Esophagus (tissue), 2 donors: Measurements from ENCODE around the gene RARA. TPM values are rescaled to one million over a fixed set of nuclear protein-coding genes. Genes with fewer than 3 reads are reported as not detected.
A peak's percentile ranks its signal among the peaks of the same experiment; 100 is the strongest.

ENCODE experiments used
- H3K27ac ChIP-seq, 2 donors: one replicate each; pipeline ENCODE4 v1.5.1; 2013; ENCODE audit warnings: low read depth in 2 of 2, mild to moderate bottlenecking in 2 of 2, inconsistent platforms in 1 of 2, low read length in 1 of 2, moderate library complexity in 1 of 2
- H3K27me3 ChIP-seq, 2 donors: one replicate each; pipeline ENCODE4 v1.6.1; 2013; ENCODE audit warnings: low read length in 2 of 2, control low read depth in 1 of 2, mild to moderate bottlenecking in 1 of 2; ENCODE audit not compliant: insufficient read depth in 2 of 2, control insufficient read depth in 1 of 2
- H3K36me3 ChIP-seq, 2 donors: one replicate each; pipeline ENCODE4 v1.6.1; 2013; ENCODE audit warnings: low read length in 1 of 2; ENCODE audit not compliant: control insufficient read depth in 2 of 2, insufficient read depth in 2 of 2
- H3K4me1 ChIP-seq, 2 donors: one replicate each; pipeline ENCODE4 v1.6.1; 2013; ENCODE audit warnings: low read length in 1 of 2; ENCODE audit not compliant: control insufficient read depth in 2 of 2, insufficient read depth in 2 of 2
- H3K4me3 ChIP-seq, 2 donors: one replicate each; pipeline ENCODE4 v1.5.1; 2013; ENCODE audit warnings: low read length in 2 of 2, mild to moderate bottlenecking in 2 of 2, low read depth in 1 of 2, moderate library complexity in 1 of 2
- H3K9me3 ChIP-seq, 2 donors: one replicate each; pipeline ENCODE4 v1.6.1; 2013; ENCODE audit warnings: mild to moderate bottlenecking in 2 of 2, low read depth in 1 of 2, low read length in 1 of 2, moderate library complexity in 1 of 2; ENCODE audit not compliant: control insufficient read depth in 2 of 2, insufficient read depth in 1 of 2
- WGBS, 2 donors: extraction: QIAGEN DNeasy Blood & Tissue Kit; methylation state at CpG; one replicate each; pipeline ENCODE4 v1.1.7; 2013; 5-methylcytosine and 5-hydroxymethylcytosine counted together
- polyA plus RNA-seq, 2 donors: library from polyadenylated mRNA; stranded (reverse); fragments of 200-250 nt; gene quantifications; one replicate each; pipeline ENCODE4 v1.2.3, GENCODE V29; 2013
- donor health status: healthy with polysubstance abuse.
- donor health status: Bipolar disorder and iron deficiency.

The RARA gene
- polyA plus RNA-seq, 2 donors, result 5.2 to 6.6 TPM

DNA sequence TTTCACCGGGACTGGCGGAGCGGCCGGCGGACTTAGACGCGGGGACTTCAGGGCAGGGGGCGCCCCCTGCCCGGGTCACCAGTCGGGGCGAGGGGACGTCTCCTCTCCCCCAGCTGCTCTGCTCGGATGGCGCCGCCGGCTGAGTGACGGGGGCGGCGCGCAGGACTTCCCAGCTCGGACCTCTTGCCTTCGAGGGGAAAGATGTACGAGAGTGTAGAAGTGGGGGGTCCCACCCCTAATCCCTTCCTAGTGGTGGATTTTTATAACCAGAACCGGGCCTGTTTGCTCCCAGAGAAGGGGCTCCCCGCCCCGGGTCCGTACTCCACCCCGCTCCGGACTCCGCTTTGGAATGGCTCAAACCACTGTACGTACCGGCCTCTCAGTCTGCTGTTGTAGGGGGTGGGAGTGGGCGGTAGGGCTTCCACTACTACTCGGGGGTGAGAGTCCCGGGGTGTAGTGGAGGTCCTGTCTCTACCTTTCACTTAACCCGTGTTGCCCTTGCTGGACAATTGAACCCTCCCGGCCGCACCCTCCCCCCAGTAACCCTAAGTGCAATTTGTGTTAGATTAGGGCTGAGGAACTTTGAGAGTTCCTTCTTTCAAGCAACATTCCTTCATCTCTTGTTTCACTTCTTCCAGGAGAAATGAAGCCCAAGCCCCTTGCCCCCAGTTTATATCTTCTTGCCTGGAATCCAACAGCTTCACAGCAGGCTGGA is 33.7 kb downstream of the RARA start:
- Histone ChIP-seq H3K4me1 (peaks cover 0 to 28% of the 10 kb centered on the region in 2 donors), H3K27me3 (no peaks in the 10 kb centered on the region), H3K27ac (peak overlapping the region; percentile 93 to 98), H3K9me3 (no peaks in the 10 kb centered on the region), H3K4me3 (peak overlapping the region; percentile 63 to 69), H3K36me3 (peaks cover 1 to 2% of the 10 kb centered on the region in 2 donors)
- WGBS, 2 donors, result 11 to 18% methylated on average over 38 of the region's 38 CpGs

DNA sequence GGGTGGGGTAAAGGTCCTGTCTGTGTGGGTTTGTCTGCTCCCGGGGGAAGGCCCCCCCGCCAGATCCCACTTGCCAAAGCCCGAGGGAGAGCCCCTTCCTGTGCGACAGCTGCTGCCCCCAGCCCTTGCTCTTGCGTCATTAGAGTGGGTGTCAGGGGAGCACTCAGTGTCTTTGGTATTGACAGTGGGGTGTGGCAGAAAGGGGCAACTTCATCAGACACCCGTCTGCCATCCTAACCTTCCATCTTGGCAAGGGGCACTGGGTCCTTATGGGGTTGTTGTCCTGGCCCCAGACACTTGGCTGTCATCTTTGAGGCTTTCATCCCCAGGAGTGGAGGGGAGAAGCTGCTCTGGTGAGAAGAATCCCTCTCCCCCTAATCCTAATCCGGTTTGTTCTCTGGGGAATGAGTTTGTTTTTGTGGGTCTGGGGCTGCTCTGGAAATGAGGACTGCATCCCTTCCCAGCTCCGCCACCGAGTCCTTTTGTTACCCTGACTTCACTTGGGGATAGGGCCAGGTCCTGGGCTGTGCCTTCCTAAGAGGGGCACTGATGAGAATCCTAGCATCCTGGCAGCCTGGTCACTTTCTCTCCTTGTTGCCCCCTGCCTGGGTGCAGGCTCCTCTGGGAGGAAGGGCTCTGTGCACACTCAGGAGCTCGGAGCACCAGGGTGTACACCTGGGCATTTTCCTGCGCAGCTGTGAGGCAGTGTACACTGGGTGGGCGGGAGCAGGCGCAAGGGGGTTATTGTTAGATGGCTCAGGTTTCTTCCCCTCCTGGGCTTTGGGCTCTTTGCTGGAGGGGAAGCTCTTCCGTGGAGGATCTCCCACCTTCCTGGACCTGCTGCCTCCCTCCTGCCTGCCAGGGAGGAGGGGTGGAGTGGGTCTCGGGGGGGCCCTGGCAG is 34.5 kb downstream of the RARA start:
- H3K27me3 ChIP-seq, result no peaks in the 10 kb centered on the region
- H3K4me1 ChIP-seq, result peaks cover 0 to 33% of the 10 kb centered on the region in 2 donors
- peak overlapping the region; percentile 93 to 98 for H3K27ac ChIP-seq
- no peaks in the 10 kb centered on the region for H3K9me3 ChIP-seq
- peaks cover 0 to 3% of the 10 kb centered on the region in 2 donors for H3K36me3 ChIP-seq
- H3K4me3 ChIP-seq, result peak overlapping the region; percentile 63 to 69
- WGBS, 2 donors, result 33 to 34% methylated on average over 15 of the region's 15 CpGs

- Histone ChIP-seq H3K36me3 (peaks cover 0 to 3% of the 10 kb centered on the region in 2 donors), H3K27me3 (no peaks in the 10 kb centered on the region), H3K27ac (peak overlapping the region; percentile 93 to 98), H3K4me3 (peak overlapping the region; percentile 19 to 63), H3K9me3 (no peaks in the 10 kb centered on the region), H3K4me1 (peaks cover 7 to 44% of the 10 kb centered on the region in 2 donors)
- 37 to 42% methylated on average over 7 of the region's 7 CpGs for WGBS, 2 donors
Observed at GRCh38 chr17:40344421-40345160, 35.6 kb downstream of the RARA start.

GRCh38 chr17:40345161-40345993 is 36.4 kb downstream of the RARA start:
- Histone ChIP-seq H3K4me3 (peak overlapping the region; percentile 19 to 44), H3K27ac (peak overlapping the region; percentile 93 to 98), H3K9me3 (no peaks in the 10 kb centered on the region), H3K27me3 (no peaks in the 10 kb centered on the region), H3K4me1 (peaks cover 7 to 50% of the 10 kb centered on the region in 2 donors), H3K36me3 (peaks cover 0 to 3% of the 10 kb centered on the region in 2 donors)
- 2 to 5% methylated on average over 43 to 45 of the region's 45 CpGs for WGBS, 2 donors

DNA sequence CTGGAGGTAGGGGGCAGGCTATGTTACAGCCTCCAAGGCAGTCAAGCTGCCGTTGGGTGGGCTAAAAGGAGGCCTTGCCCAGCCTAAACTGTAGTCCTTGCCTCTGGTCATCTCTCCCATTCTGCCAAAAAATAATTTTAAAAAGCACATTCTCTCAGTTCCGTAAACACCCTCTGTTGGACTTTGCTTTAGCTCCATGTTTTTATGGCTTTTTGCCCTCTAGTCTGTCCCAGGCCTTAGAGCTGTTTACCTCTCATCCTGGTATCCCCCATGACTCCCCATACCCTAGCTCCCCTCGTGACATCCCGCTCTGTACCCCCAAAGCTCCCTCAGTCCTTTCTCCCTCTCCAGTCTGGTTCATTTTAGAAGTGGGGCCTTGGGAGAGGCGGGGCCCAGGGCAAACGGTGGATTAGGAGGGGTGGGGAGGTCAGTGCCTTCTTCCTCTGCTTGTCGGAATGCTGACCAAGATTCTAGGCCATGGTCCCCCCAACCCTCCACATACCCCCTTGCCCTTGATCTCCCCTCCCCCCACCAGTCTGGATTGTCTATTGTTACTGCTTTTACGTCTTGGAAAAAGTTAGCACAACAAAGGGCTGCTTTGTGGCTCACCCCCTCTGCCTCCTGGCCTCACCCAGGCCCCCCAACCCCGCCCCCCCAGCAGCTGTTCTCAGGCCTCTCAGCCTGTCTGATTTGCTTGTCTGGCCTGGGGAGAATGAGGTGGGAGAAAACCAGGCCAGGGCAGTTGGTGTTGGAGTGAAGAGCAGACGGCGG is 37.2 kb downstream of the RARA start:
- peak overlapping the region; percentile 93 to 98 for H3K27ac ChIP-seq
- peak overlapping the region; percentile 19 to 44 for H3K4me3 ChIP-seq
- peaks cover 0 to 3% of the 10 kb centered on the region in 2 donors for H3K36me3 ChIP-seq
- peaks cover 7 to 48% of the 10 kb centered on the region in 2 donors for H3K4me1 ChIP-seq
- WGBS, 2 donors, result 37 to 48% methylated on average over 11 of the region's 11 CpGs
- H3K27me3 ChIP-seq, result no peaks in the 10 kb centered on the region
- H3K9me3 ChIP-seq, result no peaks in the 10 kb centered on the region

- Histone ChIP-seq H3K27me3 (no peaks in the 10 kb centered on the region), H3K4me1 (peaks cover 7 to 48% of the 10 kb centered on the region in 2 donors), H3K9me3 (no peaks in the 10 kb centered on the region), H3K4me3 (no peak overlapping the region), H3K27ac (peak overlapping the region; percentile 80 to 93), H3K36me3 (peaks cover 0 to 6% of the 10 kb centered on the region in 2 donors)
- WGBS, 2 donors, result 37 to 45% methylated on average over 1 of the region's 1 CpG
Observed at GRCh38 chr17:40346765-40347158, 37.8 kb downstream of the RARA start.

DNA sequence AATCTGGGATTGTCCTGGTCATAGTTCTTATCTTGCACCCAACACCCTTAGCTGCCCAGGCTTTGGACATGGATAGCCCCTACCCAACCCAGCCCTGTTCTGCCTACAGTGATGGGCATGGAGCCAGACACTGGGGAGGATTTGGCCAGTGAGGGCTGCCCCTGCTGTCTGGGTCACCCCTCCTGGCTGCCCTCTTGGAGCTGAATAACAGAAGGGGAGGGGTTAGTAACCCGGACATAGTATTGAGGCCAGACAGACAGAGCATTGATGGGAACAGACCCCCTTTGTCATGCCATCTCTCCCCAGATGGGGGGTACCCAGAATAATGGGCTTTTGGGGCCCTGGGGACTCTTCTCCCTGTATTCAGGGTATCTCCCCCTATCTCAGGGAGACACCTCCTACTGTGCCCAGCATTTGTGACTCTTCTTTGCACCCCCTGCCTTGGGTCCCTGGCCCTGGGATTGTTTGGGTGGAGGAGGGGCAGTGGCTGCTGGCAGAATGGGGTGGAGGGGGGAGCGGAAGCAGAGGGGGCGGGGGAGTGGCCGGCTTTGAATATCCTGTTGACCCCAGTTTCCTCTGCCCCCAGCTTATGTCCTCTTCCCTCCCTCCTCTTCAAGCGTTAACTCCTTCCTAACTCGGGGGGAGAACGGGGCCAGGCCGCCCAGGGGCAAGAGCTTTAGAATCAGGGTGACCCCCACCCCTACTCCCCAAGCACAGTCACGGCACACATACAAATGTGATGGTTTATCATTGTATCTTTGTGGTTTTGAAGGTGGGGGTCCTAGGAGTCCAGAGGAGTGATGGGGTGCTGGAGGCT is 38.5 kb downstream of the RARA start:
- H3K27ac ChIP-seq, result peak overlapping the region in 1 of 2 donors; percentile 39
- 43 to 49% methylated on average over 5 to 9 of the region's 9 CpGs for WGBS, 2 donors
- no peaks in the 10 kb centered on the region for H3K9me3 ChIP-seq
- no peak overlapping the region for H3K4me3 ChIP-seq
- peaks cover 10 to 48% of the 10 kb centered on the region in 2 donors for H3K4me1 ChIP-seq
- H3K36me3 ChIP-seq, result peaks cover 6 to 12% of the 10 kb centered on the region in 2 donors
- no peaks in the 10 kb centered on the region for H3K27me3 ChIP-seq

- no peak overlapping the region for H3K4me3 ChIP-seq
Observed at GRCh38 chr17:40348136-40348504, 39.1 kb downstream of the RARA start.

More at GRCh38 chr17:40348136-40348504, 39.1 kb downstream of the RARA start:
- H3K27ac ChIP-seq, result peak overlapping the region; percentile 20 to 39
- H3K9me3 ChIP-seq, result no peaks in the 10 kb centered on the region
- H3K27me3 ChIP-seq, result no peaks in the 10 kb centered on the region
- 47 to 48% methylated on average over 5 of the region's 5 CpGs for WGBS, 2 donors
- H3K4me1 ChIP-seq, result peaks cover 10 to 48% of the 10 kb centered on the region in 2 donors
- H3K36me3 ChIP-seq, result peaks cover 6 to 16% of the 10 kb centered on the region in 2 donors
